SW480 (cell line): ENCODE measurements around the gene RFX1.

Experiments
- DNase-seq: peaks from one replicate; pipeline ENCODE4 v3.0.0-alpha.2; 2016; ENCODE audit warnings: low spot score

The RFX1 gene

GRCh38 chr19:13995878-13996765 is 10.0 kb downstream of the RFX1 start:
- DNase-seq = no peak

GRCh38 chr19:13995017-13995728 is 10.9 kb downstream of the RFX1 start:
- no peak for DNase-seq

GRCh38 chr19:13993590-13994300 is 12.4 kb downstream of the RFX1 start:
- DNase-seq = no peak

- DNase-seq = no peak
Observed at GRCh38 chr19:13992025-13992424, 14.1 kb downstream of the RFX1 start.

- no peak for DNase-seq
Observed at GRCh38 chr19:13990085-13990484, 16.0 kb downstream of the RFX1 start.

- DNase-seq = no peak
Observed at GRCh38 chr19:13989487-13989886, 16.6 kb downstream of the RFX1 start.

- no peak for DNase-seq
Observed at GRCh38 chr19:13987101-13987890, 18.8 kb downstream of the RFX1 start.

GRCh38 chr19:13986348-13986904 is 19.7 kb downstream of the RFX1 start:
- DNase-seq = peak; percentile 87

GRCh38 chr19:13985771-13986347 is 20.3 kb downstream of the RFX1 start:
- DNase-seq = peak; percentile 33

- peak; percentile 34 for DNase-seq
Observed at GRCh38 chr19:13984875-13985741, 21.0 kb downstream of the RFX1 start.

- no peak for DNase-seq
Observed at GRCh38 chr19:13984186-13984585, 21.9 kb downstream of the RFX1 start.

GRCh38 chr19:13983213-13983889 is 22.8 kb downstream of the RFX1 start:
- no peak for DNase-seq

- DNase-seq = no peak
Observed at GRCh38 chr19:13982773-13983172, 23.3 kb downstream of the RFX1 start.

GRCh38 chr19:13981988-13982501 is 24.1 kb downstream of the RFX1 start:
- no peak for DNase-seq

- DNase-seq = no peak
Observed at GRCh38 chr19:13981467-13981866, 24.7 kb downstream of the RFX1 start.

- DNase-seq = no peak
Observed at GRCh38 chr19:13981021-13981420, 25.1 kb downstream of the RFX1 start.

GRCh38 chr19:13980340-13980739 is 25.8 kb downstream of the RFX1 start:
- no peak for DNase-seq

GRCh38 chr19:13979686-13980085 is 26.4 kb downstream of the RFX1 start:
- no peak for DNase-seq

GRCh38 chr19:13979244-13979615 is 26.9 kb downstream of the RFX1 start:
- no peak for DNase-seq
